Endodermal cell (in vitro differentiated cells): ENCODE measurements around the gene EHHADH. TPM values are rescaled to one million over a fixed set of nuclear protein-coding genes. Genes with fewer than 3 reads are reported as not detected.
"Not testable (repeated sequence)": the region's sequence is repeated elsewhere in the genome, so short reads cannot be mapped to it uniquely, and the experiment has no call there.

Experiments used
- DNase-seq: peaks from one replicate; pipeline ENCODE4 v3.0.0-alpha.2; 2017
- H3K27ac ChIP-seq: 2 replicates; pipeline ENCODE4 v1.5.1; 2013; ENCODE audit warnings: mild to moderate bottlenecking, low read depth, low read length, moderate library complexity
- H3K27me3 ChIP-seq: 2 replicates; pipeline ENCODE4 v1.6.1; 2013; ENCODE audit warnings: mild to moderate bottlenecking, low read length, moderate library complexity; ENCODE audit not compliant: insufficient read depth, control insufficient read depth, poor library complexity, severe bottlenecking
- H3K36me3 ChIP-seq: 2 replicates; pipeline ENCODE4 v1.7.0; 2013; ENCODE audit warnings: mild to moderate bottlenecking, low read length, moderate library complexity; ENCODE audit not compliant: control insufficient read depth, insufficient read depth
- H3K4me1 ChIP-seq: one replicate; pipeline ENCODE4 v1.7.0; 2013; ENCODE audit warnings: low read length; ENCODE audit not compliant: control insufficient read depth, insufficient read depth
- H3K4me3 ChIP-seq: 2 replicates; pipeline ENCODE4 v1.5.1; 2013; ENCODE audit warnings: mild to moderate bottlenecking, low read length, moderate library complexity
- H3K9ac ChIP-seq: 2 replicates; pipeline ENCODE4 v1.6.1; 2013; ENCODE audit warnings: mild to moderate bottlenecking, low read length, moderate library complexity; ENCODE audit not compliant: poor library complexity, severe bottlenecking; ENCODE audit errors: extremely low read depth
- H3K9me3 ChIP-seq: 2 replicates; pipeline ENCODE4 v1.6.1; 2013; ENCODE audit warnings: mild to moderate bottlenecking, low read length, moderate library complexity; ENCODE audit not compliant: control insufficient read depth
- H3K27ac Mint-ChIP-seq: 2 replicates; pipeline ENCODE4 v1.8.0; 2020; ENCODE audit warnings: mixed read lengths
- H3K27me3 Mint-ChIP-seq: 2 replicates; pipeline ENCODE4 v1.8.0; 2021; ENCODE audit warnings: mild to moderate bottlenecking, mixed read lengths; ENCODE audit not compliant: insufficient read depth
- H3K36me3 Mint-ChIP-seq: 2 replicates; pipeline ENCODE4 v1.8.0; 2020; ENCODE audit warnings: low read depth, mixed read lengths
- H3K4me1 Mint-ChIP-seq: 2 replicates; pipeline ENCODE4 v1.8.0; 2020; ENCODE audit warnings: mixed read lengths
- H3K4me3 Mint-ChIP-seq: 2 replicates; pipeline ENCODE4 v1.8.0; 2020; ENCODE audit warnings: mild to moderate bottlenecking, moderate library complexity, mixed read lengths
- H3K9me3 Mint-ChIP-seq: 2 replicates; pipeline ENCODE4 v1.8.0; 2020; ENCODE audit warnings: mild to moderate bottlenecking, mixed read lengths
- WGBS, 2 experiments: methylation state at CpG; one replicate each; pipeline versions ENCODE4 v1.1.5 to v1.1.7; 2013; ENCODE audit warnings: missing lambda C conversion rate in 2 of 2, mixed read lengths in 1 of 2; ENCODE audit not compliant: insufficient coverage in 1 of 2, insufficient read length in 1 of 2; 5-methylcytosine and 5-hydroxymethylcytosine counted together
- long read RNA-seq, 4 experiments: library from polyadenylated mRNA in 2 of 4; library from RNA in 1 of 4; library from capped mRNA in 1 of 4; stranded (forward) in 3 of 4; unstranded in 1 of 4; transcript quantifications; one replicate each; pipeline ENCODE4 v2.0.0, GENCODE V29; 2020 to 2021; ENCODE audit warnings: inconsistent platforms in 1 of 4
- polyA plus RNA-seq, 2 experiments: library from polyadenylated mRNA; stranded (reverse); fragments of 50-300 nt; gene quantifications; one replicate each; pipeline ENCODE4 v1.2.3, GENCODE V29; 2013
- total RNA-seq, 2 donors: library from RNA; stranded (reverse); fragmentation: NEBNext Ultra II Directional in 1 of 2; extraction: Animal tissue kit (Norgen Biotek cat#: 25700) in 1 of 2; gene quantifications; 2 replicates in 1 of 2; 3 replicates in 1 of 2; pipeline ENCODE4 v1.2.1, GENCODE V29; 2021
- TF ChIP-seq, protein P1 (sequence below): fragments of 200-600 bp; sonication (generic); conservative IDR thresholded peaks from 2 replicates; pipeline ENCODE4 v1.5.0; 2021; ENCODE audit warnings: antibody characterized with exemption, mild to moderate bottlenecking

The EHHADH gene
- 10 to 100 TPM; 58.7 to 79.2 TPM for total RNA-seq
- polyA plus RNA-seq (2013, experiment 1 of 2): 6.3 TPM
- polyA plus RNA-seq (2013, experiment 2 of 2): 7.1 TPM
- long read RNA-seq, experiment 1, transcript EHHADH-201 (7 exons, 3,850 nt): major isoform, 7 of 23 reads
- long read RNA-seq, experiment 1, partial matches to known transcripts: 1 of 23 reads
- long read RNA-seq, experiment 1, other reads (novel, unspliced or antisense): 15 of 23 reads
- long read RNA-seq, experiment 2, transcript EHHADH-201 (7 exons, 3,850 nt): major isoform, 70 of 107 reads
- long read RNA-seq, experiment 2, partial matches to known transcripts: 17 of 107 reads
- long read RNA-seq, experiment 2, other reads (novel, unspliced or antisense): 20 of 107 reads
- long read RNA-seq, experiment 3, transcript EHHADH-201 (7 exons, 3,850 nt): major isoform, 139 of 179 reads
- long read RNA-seq, experiment 3, partial matches to known transcripts: 6 of 179 reads
- long read RNA-seq, experiment 3, other reads (novel, unspliced or antisense): 30 of 179 reads
- long read RNA-seq, experiment 4, transcript EHHADH-201 (7 exons, 3,850 nt): major isoform, 12 of 87 reads
- long read RNA-seq, experiment 4, partial matches to known transcripts: 1 of 87 reads
- long read RNA-seq, experiment 4, other reads (novel, unspliced or antisense): 73 of 87 reads

DNA sequence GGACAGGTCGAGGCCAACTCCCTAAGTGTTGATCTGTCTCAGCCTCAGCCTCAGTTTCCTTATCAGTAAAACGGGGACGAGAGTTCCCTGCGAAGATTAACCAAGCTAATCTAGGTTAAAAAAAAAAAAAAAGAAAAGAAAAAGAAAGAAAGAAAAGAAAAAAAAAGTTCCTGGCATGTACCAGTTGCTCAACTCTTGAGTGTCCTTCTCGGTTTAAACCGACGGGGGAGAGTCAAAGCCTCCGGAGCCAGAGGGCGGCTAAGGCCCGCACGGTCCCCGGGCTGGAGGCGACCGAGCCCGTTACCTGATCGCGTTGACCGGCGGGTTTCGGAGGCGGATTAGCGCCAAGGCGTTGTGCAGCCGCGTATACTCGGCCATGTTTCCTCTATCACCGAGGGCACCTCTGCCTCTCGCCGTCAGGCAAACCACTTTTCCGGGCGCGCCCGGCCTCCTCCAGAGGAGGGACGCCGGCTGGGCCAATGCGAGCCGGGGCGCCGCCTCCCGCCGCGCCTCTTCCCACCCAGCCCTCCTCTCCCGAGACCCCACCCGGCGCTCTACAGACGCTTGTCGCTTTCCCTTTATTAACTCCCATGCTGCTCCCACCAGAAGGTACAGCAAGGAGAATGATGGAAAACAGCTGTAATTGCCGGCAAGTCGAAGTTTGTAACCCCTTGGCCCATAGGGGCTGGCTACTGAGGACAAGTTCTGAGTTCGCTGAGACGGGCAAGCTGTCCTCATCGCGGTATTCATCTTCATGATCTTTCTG is at the start of gene EHHADH:
Gene EHHADH, minus strand, starts transcription at position 405 of the 766 bp plus-strand sequence. Its CDS starts 27 bp downstream, at position 378.
- H3K9me3 Mint-ChIP-seq: peaks cover 38% of the 10 kb centered on the region
- WGBS, 2 experiments: 26 to 46% methylated on average over 15 to 53 of the region's 53 CpGs
- peaks cover 34% of the 10 kb centered on the region for H3K4me1 Mint-ChIP-seq
- H3K9ac ChIP-seq: peak within 1 kb of the TSS; percentile 62
- H3K9me3 ChIP-seq: peaks cover 45% of the 10 kb centered on the region
- peaks cover 5% of the 10 kb centered on the region for H3K4me1 ChIP-seq
- no peaks in the 10 kb centered on the region for H3K27me3 ChIP-seq
- peaks cover under 1% of the 10 kb centered on the region for H3K36me3 ChIP-seq
- H3K27ac ChIP-seq: no peak within 1 kb of the TSS
- H3K4me3 Mint-ChIP-seq: peak within 1 kb of the TSS; percentile 72
- H3K4me3 ChIP-seq: peak within 1 kb of the TSS; percentile 78
- peaks cover 16% of the 10 kb centered on the region for H3K36me3 Mint-ChIP-seq
- DNase-seq: peak; percentile 84
- H3K27ac Mint-ChIP-seq: peak within 1 kb of the TSS; percentile 89
- TF ChIP-seq, protein P1, sequence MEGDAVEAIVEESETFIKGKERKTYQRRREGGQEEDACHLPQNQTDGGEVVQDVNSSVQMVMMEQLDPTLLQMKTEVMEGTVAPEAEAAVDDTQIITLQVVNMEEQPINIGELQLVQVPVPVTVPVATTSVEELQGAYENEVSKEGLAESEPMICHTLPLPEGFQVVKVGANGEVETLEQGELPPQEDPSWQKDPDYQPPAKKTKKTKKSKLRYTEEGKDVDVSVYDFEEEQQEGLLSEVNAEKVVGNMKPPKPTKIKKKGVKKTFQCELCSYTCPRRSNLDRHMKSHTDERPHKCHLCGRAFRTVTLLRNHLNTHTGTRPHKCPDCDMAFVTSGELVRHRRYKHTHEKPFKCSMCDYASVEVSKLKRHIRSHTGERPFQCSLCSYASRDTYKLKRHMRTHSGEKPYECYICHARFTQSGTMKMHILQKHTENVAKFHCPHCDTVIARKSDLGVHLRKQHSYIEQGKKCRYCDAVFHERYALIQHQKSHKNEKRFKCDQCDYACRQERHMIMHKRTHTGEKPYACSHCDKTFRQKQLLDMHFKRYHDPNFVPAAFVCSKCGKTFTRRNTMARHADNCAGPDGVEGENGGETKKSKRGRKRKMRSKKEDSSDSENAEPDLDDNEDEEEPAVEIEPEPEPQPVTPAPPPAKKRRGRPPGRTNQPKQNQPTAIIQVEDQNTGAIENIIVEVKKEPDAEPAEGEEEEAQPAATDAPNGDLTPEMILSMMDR: no peak
- H3K27me3 Mint-ChIP-seq: no peaks in the 10 kb centered on the region

DNA sequence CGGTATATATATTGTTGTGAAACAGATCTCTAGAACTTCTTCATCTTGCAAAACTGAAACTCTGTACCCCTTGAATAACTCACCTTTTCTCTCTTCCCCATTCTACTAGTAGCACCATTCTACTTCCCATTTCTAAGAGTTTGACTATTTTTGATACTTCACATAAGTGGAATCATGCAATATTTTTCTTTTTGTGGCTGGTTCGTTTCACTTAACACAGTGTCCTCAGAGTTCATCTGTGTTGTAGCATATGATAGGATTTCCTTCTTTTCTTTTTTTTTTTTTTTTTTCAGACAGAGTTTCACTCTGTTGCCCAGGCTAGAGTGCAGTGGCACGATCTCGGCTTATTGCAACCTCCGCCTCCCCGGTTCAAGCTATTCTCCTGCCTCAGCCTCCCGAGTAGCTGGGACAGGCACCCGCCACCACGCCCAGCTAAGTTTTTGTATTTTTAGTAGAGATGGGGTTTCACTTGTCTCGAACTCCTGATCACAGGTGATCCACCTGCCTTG is 46.1 kb upstream of the EHHADH start:
- H3K27me3 ChIP-seq: not testable (repeated sequence)

DNA sequence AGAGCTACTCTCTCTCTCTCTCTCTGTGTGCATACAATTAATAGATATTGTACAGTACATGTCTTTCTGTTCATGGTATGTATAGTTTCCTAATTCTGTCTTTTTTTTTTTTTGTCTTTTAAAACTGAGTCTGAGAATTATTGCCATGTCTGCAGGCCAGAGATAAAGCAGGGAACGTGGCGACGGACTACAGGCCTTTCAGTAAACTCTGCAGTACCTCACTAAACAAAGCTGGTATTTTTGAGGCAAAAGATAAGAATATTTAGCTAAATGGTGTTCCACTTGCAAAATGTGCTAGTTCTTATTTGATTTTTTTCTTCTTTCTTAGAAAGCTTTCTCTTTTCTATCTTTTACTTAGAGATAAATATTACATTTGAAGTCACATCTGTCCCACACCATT is 44.0 kb upstream of the EHHADH start:
- TF ChIP-seq, protein P1: no peak
- no peak overlapping the region for H3K9ac ChIP-seq
- Mint-ChIP-seq H3K27me3 (no peaks in the 10 kb centered on the region), H3K36me3 (no peaks in the 10 kb centered on the region), H3K27ac (no peak overlapping the region), H3K9me3 (no peaks in the 10 kb centered on the region), H3K4me3 (no peak overlapping the region), H3K4me1 (no peaks in the 10 kb centered on the region)
- H3K27ac ChIP-seq: no peak overlapping the region
- H3K4me3 ChIP-seq: no peak overlapping the region
- DNase-seq: no peak
- no peaks in the 10 kb centered on the region for H3K9me3 ChIP-seq
- 100% methylated on average over 3 of the region's 3 CpGs; no CpG with 5 or more reads in 1 of the 2 experiments for WGBS, 2 experiments
- H3K36me3 ChIP-seq: peaks cover under 1% of the 10 kb centered on the region
- no peaks in the 10 kb centered on the region for H3K4me1 ChIP-seq
- no peaks in the 10 kb centered on the region for H3K27me3 ChIP-seq

More for the DNA sequence above, 46.1 kb upstream of the EHHADH start:
- not testable (repeated sequence) for H3K36me3 Mint-ChIP-seq, DNase-seq, H3K4me1 Mint-ChIP-seq, H3K36me3 ChIP-seq, H3K9me3 ChIP-seq, H3K27ac ChIP-seq, H3K9ac ChIP-seq, H3K4me3 ChIP-seq, H3K4me3 Mint-ChIP-seq, H3K27me3 Mint-ChIP-seq, H3K4me1 ChIP-seq, H3K9me3 Mint-ChIP-seq, H3K27ac Mint-ChIP-seq
- 92 to 98% methylated on average over 7 to 9 of the region's 10 CpGs for WGBS, 2 experiments
